GM23338 (cell line): Measurements from ENCODE around the gene AFF3. TPM values are rescaled to one million over a fixed set of nuclear protein-coding genes. Genes with fewer than 3 reads are reported as not detected.

Experiments
- ATAC-seq: fragments of 200-7000 bp; cut with Tn5 transposase; 3 replicates; pipeline ENCODE4 v1.9.1; 2020
- DNase-seq: peaks from one replicate; pipeline ENCODE4 v3.0.0-alpha.2; 2015; ENCODE audit warnings: low spot score
- H2AFZ ChIP-seq: fragments of 200-600 bp; sonication (generic); 2 replicates; pipeline ENCODE4 v1.8.0; 2016; ENCODE audit warnings: antibody characterized with exemption, mild to moderate bottlenecking, moderate library complexity
- H3F3A ChIP-seq: fragments of 200-600 bp; sonication (generic); replicated peaks from 2 replicates; pipeline ENCODE4 v1.8.0; 2017; ENCODE audit warnings: antibody characterized with exemption, mixed run types, low read depth
- H3K27ac ChIP-seq: fragments of 200-600 bp; sonication (generic); 2 replicates; pipeline ENCODE4 v1.6.1; 2016; ENCODE audit warnings: low read depth
- H3K27me3 ChIP-seq: fragments of 200-600 bp; sonication (generic); 2 replicates; pipeline ENCODE4 v1.8.0; 2016; ENCODE audit warnings: mild to moderate bottlenecking, mixed run types, moderate library complexity; ENCODE audit not compliant: insufficient read depth
- H3K36me3 ChIP-seq: fragments of 200-600 bp; sonication (generic); 2 replicates; pipeline ENCODE4 v1.8.0; 2016; ENCODE audit warnings: mild to moderate bottlenecking; ENCODE audit not compliant: insufficient read depth
- H3K4me1 ChIP-seq: fragments of 200-600 bp; sonication (generic); 2 replicates; pipeline ENCODE4 v1.8.0; 2016; ENCODE audit warnings: mild to moderate bottlenecking, moderate library complexity; ENCODE audit not compliant: insufficient read depth
- H3K4me2 ChIP-seq: fragments of 200-600 bp; sonication (generic); 2 replicates; pipeline ENCODE4 v1.7.1; 2017; ENCODE audit warnings: mixed run types
- H3K4me3 ChIP-seq: fragments of 200-600 bp; sonication (generic); 2 replicates; pipeline ENCODE4 v1.6.1; 2016; ENCODE audit warnings: mixed run types
- H3K79me2 ChIP-seq: fragments of 200-600 bp; sonication (generic); replicated peaks from 2 replicates; pipeline ENCODE4 v1.8.0; 2017; ENCODE audit warnings: mild to moderate bottlenecking; ENCODE audit not compliant: insufficient read depth
- H3K9me2 ChIP-seq: fragments of 200-600 bp; sonication (generic); 2 replicates; pipeline ENCODE4 v1.8.0; 2017; ENCODE audit not compliant: insufficient read depth
- H4K20me1 ChIP-seq: fragments of 200-600 bp; sonication (generic); replicated peaks from 2 replicates; pipeline ENCODE4 v1.8.0; 2017; ENCODE audit warnings: mild to moderate bottlenecking; ENCODE audit not compliant: insufficient read depth
- H3K27ac Mint-ChIP-seq: 2 replicates; pipeline ENCODE4 v1.8.0; 2020; ENCODE audit warnings: inconsistent platforms, mild to moderate bottlenecking, moderate library complexity, mixed read lengths
- H3K27me3 Mint-ChIP-seq: 3 replicates; pipeline ENCODE4 v1.8.0; 2022; ENCODE audit warnings: low read depth, mild to moderate bottlenecking, moderate library complexity, mixed read lengths, inconsistent platforms; ENCODE audit not compliant: insufficient read depth, poor library complexity
- H3K36me3 Mint-ChIP-seq: 3 replicates; pipeline ENCODE4 v1.8.0; 2021; ENCODE audit warnings: low read depth, mild to moderate bottlenecking, inconsistent platforms, moderate library complexity, mixed read lengths
- H3K4me1 Mint-ChIP-seq: 3 replicates; pipeline ENCODE4 v1.8.0; 2020; ENCODE audit warnings: mild to moderate bottlenecking, inconsistent platforms, mixed read lengths
- H3K4me3 Mint-ChIP-seq: 3 replicates; pipeline ENCODE4 v1.8.0; 2021; ENCODE audit warnings: moderate library complexity, mild to moderate bottlenecking, inconsistent platforms, mixed read lengths
- H3K9me3 Mint-ChIP-seq: 3 replicates; pipeline ENCODE4 v1.8.0; 2020; ENCODE audit warnings: moderate library complexity, mild to moderate bottlenecking, inconsistent platforms, mixed read lengths
- CREB1 ChIP-seq: fragments of 250-450 bp; sonication (Bioruptor Pico); IDR thresholded peaks from 2 replicates; pipeline ENCODE4 v1.5.0; 2020; ENCODE audit warnings: low read depth, mild to moderate bottlenecking, moderate library complexity
- NANOG ChIP-seq: IDR thresholded peaks from 2 replicates; pipeline ENCODE4 v1.6.1; 2016; ENCODE audit warnings: antibody characterized with exemption, borderline replicate concordance
- polyA plus RNA-seq: library from polyadenylated mRNA; unstranded; fragments of >200 nt; fragmentation: Nextera tagmentation; extraction: Ambion mirVana; gene quantifications from 2 replicates; pipeline ENCODE4 v1.2.1, GENCODE V29; 2016
- total RNA-seq: library from RNA; depleted of rRNA; stranded (reverse); fragments of >200 nt; shearing (Covaris generic); gene quantifications from 2 replicates; pipeline ENCODE4 v1.2.3, GENCODE V29; 2014
- TF ChIP-seq, protein P1 (sequence below): fragments of 250-450 bp; sonication (Bioruptor Pico); IDR thresholded peaks from 2 replicates; pipeline ENCODE4 v1.5.0; 2020; ENCODE audit warnings: mild to moderate bottlenecking, moderate library complexity
- TF ChIP-seq, protein P2 (sequence below): IDR thresholded peaks from one replicate; pipeline ENCODE4 v1.6.1; 2018; ENCODE audit warnings: antibody characterized with exemption; ENCODE audit not compliant: unreplicated experiment

Gene AFF3
- total and polyA plus RNA-seq, 2 experiments from 2014 or later = 0.73 to 1.4 TPM

DNA sequence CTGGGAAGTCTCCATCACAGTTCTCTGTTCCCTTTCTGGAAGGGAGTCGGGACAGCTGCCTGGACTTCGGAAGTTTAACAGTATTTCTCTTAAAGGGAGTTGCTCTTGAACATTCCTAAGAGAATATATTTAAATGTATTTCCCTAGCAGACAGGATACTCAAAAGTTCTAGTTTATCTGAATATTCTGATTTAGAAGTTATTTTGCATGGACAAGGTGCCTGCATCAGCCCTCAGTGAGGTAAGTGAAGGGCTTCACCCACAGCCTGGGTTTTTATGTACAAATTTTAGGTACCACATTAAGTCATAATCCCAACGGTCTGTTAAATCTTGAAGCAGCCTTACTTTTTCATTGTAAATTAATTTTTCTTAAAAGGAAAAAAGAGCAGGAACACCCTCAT lies 587.5 kb downstream of the AFF3 start:
- no peak overlapping the region for H3K27ac Mint-ChIP-seq
- peaks cover 10% of the 10 kb centered on the region for H3K27me3 Mint-ChIP-seq
- H3K36me3 Mint-ChIP-seq = no peaks in the 10 kb centered on the region
- Histone ChIP-seq H3K4me1 (peaks cover 31% of the 10 kb centered on the region), H3K27me3 (no peaks in the 10 kb centered on the region), H2AFZ (peak overlapping the region; percentile 87), H3K27ac (no peak overlapping the region), H3K36me3 (no peaks in the 10 kb centered on the region), H4K20me1 (no peaks in the 10 kb centered on the region), H3K9me2 (no peaks in the 10 kb centered on the region), H3F3A (no peaks in the 10 kb centered on the region), H3K4me3 (peak overlapping the region; percentile 46), H3K4me2 (peak overlapping the region; percentile 76), H3K79me2 (no peaks in the 10 kb centered on the region)
- DNase-seq = no peak
- H3K4me1 Mint-ChIP-seq = peaks cover 33% of the 10 kb centered on the region
- H3K4me3 Mint-ChIP-seq = no peak overlapping the region; the same call in 2 of the 3 replicates
- ATAC-seq = no peak; the same call in 2 of the 3 replicates
- TF ChIP-seq, protein P1, sequence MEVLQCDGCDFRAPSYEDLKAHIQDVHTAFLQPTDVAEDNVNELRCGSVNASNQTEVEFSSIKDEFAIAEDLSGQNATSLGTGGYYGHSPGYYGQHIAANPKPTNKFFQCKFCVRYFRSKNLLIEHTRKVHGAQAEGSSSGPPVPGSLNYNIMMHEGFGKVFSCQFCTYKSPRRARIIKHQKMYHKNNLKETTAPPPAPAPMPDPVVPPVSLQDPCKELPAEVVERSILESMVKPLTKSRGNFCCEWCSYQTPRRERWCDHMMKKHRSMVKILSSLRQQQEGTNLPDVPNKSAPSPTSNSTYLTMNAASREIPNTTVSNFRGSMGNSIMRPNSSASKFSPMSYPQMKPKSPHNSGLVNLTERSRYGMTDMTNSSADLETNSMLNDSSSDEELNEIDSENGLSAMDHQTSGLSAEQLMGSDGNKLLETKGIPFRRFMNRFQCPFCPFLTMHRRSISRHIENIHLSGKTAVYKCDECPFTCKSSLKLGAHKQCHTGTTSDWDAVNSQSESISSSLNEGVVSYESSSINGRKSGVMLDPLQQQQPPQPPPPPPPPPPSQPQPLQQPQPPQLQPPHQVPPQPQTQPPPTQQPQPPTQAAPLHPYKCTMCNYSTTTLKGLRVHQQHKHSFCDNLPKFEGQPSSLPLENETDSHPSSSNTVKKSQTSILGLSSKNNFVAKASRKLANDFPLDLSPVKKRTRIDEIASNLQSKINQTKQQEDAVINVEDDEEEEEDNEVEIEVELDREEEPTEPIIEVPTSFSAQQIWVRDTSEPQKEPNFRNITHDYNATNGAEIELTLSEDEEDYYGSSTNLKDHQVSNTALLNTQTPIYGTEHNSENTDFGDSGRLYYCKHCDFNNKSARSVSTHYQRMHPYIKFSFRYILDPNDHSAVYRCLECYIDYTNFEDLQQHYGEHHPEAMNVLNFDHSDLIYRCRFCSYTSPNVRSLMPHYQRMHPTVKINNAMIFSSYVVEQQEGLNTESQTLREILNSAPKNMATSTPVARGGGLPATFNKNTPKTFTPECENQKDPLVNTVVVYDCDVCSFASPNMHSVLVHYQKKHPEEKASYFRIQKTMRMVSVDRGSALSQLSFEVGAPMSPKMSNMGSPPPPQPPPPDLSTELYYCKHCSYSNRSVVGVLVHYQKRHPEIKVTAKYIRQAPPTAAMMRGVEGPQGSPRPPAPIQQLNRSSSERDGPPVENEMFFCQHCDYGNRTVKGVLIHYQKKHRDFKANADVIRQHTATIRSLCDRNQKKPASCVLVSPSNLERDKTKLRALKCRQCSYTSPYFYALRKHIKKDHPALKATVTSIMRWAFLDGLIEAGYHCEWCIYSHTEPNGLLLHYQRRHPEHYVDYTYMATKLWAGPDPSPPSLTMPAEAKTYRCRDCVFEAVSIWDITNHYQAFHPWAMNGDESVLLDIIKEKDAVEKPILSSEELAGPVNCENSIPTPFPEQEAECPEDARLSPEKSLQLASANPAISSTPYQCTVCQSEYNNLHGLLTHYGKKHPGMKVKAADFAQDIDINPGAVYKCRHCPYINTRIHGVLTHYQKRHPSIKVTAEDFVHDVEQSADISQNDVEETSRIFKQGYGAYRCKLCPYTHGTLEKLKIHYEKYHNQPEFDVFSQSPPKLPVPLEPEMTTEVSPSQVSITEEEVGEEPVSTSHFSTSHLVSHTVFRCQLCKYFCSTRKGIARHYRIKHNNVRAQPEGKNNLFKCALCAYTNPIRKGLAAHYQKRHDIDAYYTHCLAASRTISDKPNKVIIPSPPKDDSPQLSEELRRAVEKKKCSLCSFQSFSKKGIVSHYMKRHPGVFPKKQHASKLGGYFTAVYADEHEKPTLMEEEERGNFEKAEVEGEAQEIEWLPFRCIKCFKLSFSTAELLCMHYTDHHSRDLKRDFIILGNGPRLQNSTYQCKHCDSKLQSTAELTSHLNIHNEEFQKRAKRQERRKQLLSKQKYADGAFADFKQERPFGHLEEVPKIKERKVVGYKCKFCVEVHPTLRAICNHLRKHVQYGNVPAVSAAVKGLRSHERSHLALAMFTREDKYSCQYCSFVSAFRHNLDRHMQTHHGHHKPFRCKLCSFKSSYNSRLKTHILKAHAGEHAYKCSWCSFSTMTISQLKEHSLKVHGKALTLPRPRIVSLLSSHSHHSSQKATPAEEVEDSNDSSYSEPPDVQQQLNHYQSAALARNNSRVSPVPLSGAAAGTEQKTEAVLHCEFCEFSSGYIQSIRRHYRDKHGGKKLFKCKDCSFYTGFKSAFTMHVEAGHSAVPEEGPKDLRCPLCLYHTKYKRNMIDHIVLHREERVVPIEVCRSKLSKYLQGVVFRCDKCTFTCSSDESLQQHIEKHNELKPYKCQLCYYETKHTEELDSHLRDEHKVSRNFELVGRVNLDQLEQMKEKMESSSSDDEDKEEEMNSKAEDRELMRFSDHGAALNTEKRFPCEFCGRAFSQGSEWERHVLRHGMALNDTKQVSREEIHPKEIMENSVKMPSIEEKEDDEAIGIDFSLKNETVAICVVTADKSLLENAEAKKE (CRISPR knock-in tag) = no peak
- TF ChIP-seq CREB1 (CRISPR knock-in tag) (no peak), NANOG (no peak)
- TF ChIP-seq, protein P2, sequence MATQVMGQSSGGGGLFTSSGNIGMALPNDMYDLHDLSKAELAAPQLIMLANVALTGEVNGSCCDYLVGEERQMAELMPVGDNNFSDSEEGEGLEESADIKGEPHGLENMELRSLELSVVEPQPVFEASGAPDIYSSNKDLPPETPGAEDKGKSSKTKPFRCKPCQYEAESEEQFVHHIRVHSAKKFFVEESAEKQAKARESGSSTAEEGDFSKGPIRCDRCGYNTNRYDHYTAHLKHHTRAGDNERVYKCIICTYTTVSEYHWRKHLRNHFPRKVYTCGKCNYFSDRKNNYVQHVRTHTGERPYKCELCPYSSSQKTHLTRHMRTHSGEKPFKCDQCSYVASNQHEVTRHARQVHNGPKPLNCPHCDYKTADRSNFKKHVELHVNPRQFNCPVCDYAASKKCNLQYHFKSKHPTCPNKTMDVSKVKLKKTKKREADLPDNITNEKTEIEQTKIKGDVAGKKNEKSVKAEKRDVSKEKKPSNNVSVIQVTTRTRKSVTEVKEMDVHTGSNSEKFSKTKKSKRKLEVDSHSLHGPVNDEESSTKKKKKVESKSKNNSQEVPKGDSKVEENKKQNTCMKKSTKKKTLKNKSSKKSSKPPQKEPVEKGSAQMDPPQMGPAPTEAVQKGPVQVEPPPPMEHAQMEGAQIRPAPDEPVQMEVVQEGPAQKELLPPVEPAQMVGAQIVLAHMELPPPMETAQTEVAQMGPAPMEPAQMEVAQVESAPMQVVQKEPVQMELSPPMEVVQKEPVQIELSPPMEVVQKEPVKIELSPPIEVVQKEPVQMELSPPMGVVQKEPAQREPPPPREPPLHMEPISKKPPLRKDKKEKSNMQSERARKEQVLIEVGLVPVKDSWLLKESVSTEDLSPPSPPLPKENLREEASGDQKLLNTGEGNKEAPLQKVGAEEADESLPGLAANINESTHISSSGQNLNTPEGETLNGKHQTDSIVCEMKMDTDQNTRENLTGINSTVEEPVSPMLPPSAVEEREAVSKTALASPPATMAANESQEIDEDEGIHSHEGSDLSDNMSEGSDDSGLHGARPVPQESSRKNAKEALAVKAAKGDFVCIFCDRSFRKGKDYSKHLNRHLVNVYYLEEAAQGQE = no peak
- H3K9me3 Mint-ChIP-seq = no peaks in the 10 kb centered on the region
